ENCODE data around the gene UGT2B7. TPM values are rescaled to one million over a fixed set of nuclear protein-coding genes. Genes with fewer than 3 reads are reported as not detected.

UGT2B7 gene
- total and polyA plus RNA-seq, 2 of the 13 experiments (the other 11 are each of a cell fraction or from before 2014, with no cell fraction given) = 26.8 to 41.8 TPM

- TF ChIP-seq FOXP4 (CRISPR knock-in tag; IDR thresholded peaks at IDR 0.05) (peak; percentile 47; the same call in 1 of the 2 replicates), SRF (IDR thresholded peaks at IDR 0.05; ENCODE audit: low read depth, low read length) (no peak), ZNF230 (CRISPR knock-in tag; IDR thresholded peaks at IDR 0.05) (no peak), IRF2 (CRISPR knock-in tag; IDR thresholded peaks at IDR 0.05) (no peak; the same call in 1 of the 2 replicates), DPF2 (CRISPR knock-in tag; IDR thresholded peaks at IDR 0.05; ENCODE audit: borderline replicate concordance, low read depth) (0 out of 2 replicates have a peak, but pooled peaks have one; percentile 14), CREM (IDR thresholded peaks at IDR 0.05) (peak; percentile 39; the same call in 1 of the 2 replicates), CREM (CRISPR knock-in tag; IDR thresholded peaks at IDR 0.05) (no peak), ERF (CRISPR knock-in tag; IDR thresholded peaks at IDR 0.05) (peak; percentile 44; the same call in 1 of the 2 replicates), U2AF1 (optimal IDR thresholded peaks at IDR 0.05; ENCODE audit: low read depth, low read length) (no peak), ZSCAN5A (CRISPR knock-in tag; IDR thresholded peaks at IDR 0.05; ENCODE audit: borderline replicate concordance) (peak; percentile 53; the same call in 1 of the 2 replicates), CERS6 (CRISPR knock-in tag; IDR thresholded peaks at IDR 0.05) (no peak), ZNF24 (IDR thresholded peaks at IDR 0.05) (no peak), ISL2 (CRISPR knock-in tag; IDR thresholded peaks at IDR 0.05) (peak; percentile 33), JUND (CRISPR knock-in tag; IDR thresholded peaks at IDR 0.05) (peak; percentile 31; the same call in 1 of the 2 replicates), SNAPC2 (CRISPR knock-in tag; IDR thresholded peaks at IDR 0.05) (0 out of 2 replicates have a peak, but pooled peaks have one; percentile 63), POLR2G (IDR thresholded peaks at IDR 0.05; ENCODE audit: low read depth, low read length) (peak; percentile 70), SOX6 (IDR thresholded peaks at IDR 0.05) (no peak), SOX6 (CRISPR knock-in tag; IDR thresholded peaks at IDR 0.05) (peak; percentile 73), MIXL1 (CRISPR knock-in tag; IDR thresholded peaks at IDR 0.05) (0 out of 2 replicates have a peak, but pooled peaks have one; percentile 39), ZMYM4 (CRISPR knock-in tag; IDR thresholded peaks at IDR 0.05) (peak; percentile 46; the same call in 1 of the 2 replicates), POLR2AphosphoS5 (IDR thresholded peaks at IDR 0.05; ENCODE audit: low read depth, low read length) (peak; percentile 45), POLR2A (IDR thresholded peaks at IDR 0.05; ENCODE audit: insufficient read depth in 1 of 2, low read depth in 2 of 2, low read length in 2 of 2) (peak; percentile 14 to 38), ZNF549 (CRISPR knock-in tag; IDR thresholded peaks at IDR 0.05) (no peak), ZNF644 (CRISPR knock-in tag; IDR thresholded peaks at IDR 0.05; ENCODE audit: low read depth) (peak; percentile 53; the same call in 1 of the 2 replicates), ZNF510 (CRISPR knock-in tag; IDR thresholded peaks at IDR 0.05; ENCODE audit: low read depth) (no peak), ZNF670 (CRISPR knock-in tag; IDR thresholded peaks at IDR 0.05; ENCODE audit: borderline replicate concordance) (no peak), YEATS2 (CRISPR knock-in tag; IDR thresholded peaks at IDR 0.05; ENCODE audit: borderline replicate concordance) (0 out of 2 replicates have a peak, but pooled peaks have one; percentile 6), NR1H2 (CRISPR knock-in tag; IDR thresholded peaks at IDR 0.05; ENCODE audit: borderline replicate concordance, low read depth) (no peak)
These were observed 38.5 kb upstream of the UGT2B7 start (continued) for GRCh38 chr4:69057620-69058409.
